SU-DHL-6 (cell line): ENCODE results near the gene NPEPL1.

ENCODE experiments used
- CTCF ChIP-seq: fragments of 200-600 bp; sonication (generic); IDR thresholded peaks from one replicate; pipeline ENCODE4 v1.5.1; 2017; ENCODE audit warnings: antibody characterized with exemption, mild to moderate bottlenecking, low read length, moderate library complexity; ENCODE audit not compliant: insufficient read depth, poor library complexity, severe bottlenecking
- EZH2phosphoT487 ChIP-seq: fragments of 200-600 bp; sonication (generic), shearing (Covaris generic); conservative IDR thresholded peaks from 2 replicates; pipeline ENCODE4 v1.6.1; 2018; ENCODE audit warnings: mild to moderate bottlenecking, antibody characterized with exemption, low read length, moderate library complexity, mixed read lengths

GRCh38 chr20:58676161-58676560, 16.4 kb upstream of the NPEPL1 start:
- TF ChIP-seq CTCF: no peak
- no peak for TF ChIP-seq EZH2phosphoT487
